NCI-H446 (cell line): ENCODE measurements around the gene TBX18.
A peak's percentile ranks its signal among the peaks of the same experiment; 100 is the strongest.

Source experiments
- DNase-seq, 2 experiments: peaks; one replicate each; lab custom pipeline; 2025; lab: John Stamatoyannopoulos, UW

The TBX18 gene

GRCh38 chr6:84764332-84765049, at the start of gene TBX18:
TBX18 (minus strand) TSS chr6:84764598; CDS start chr6:84764181, 417 bp downstream.
- peak in 1 of 2 experiments; percentile 49 for DNase-seq

- DNase-seq: no peak
Observed at GRCh38 chr6:84811351-84811750, 47.0 kb upstream of the TBX18 start.

- no peak for DNase-seq
Observed at GRCh38 chr6:84809455-84809854, 45.1 kb upstream of the TBX18 start.

- DNase-seq: no peak
Observed at GRCh38 chr6:84808491-84809061, 44.2 kb upstream of the TBX18 start.

DNA sequence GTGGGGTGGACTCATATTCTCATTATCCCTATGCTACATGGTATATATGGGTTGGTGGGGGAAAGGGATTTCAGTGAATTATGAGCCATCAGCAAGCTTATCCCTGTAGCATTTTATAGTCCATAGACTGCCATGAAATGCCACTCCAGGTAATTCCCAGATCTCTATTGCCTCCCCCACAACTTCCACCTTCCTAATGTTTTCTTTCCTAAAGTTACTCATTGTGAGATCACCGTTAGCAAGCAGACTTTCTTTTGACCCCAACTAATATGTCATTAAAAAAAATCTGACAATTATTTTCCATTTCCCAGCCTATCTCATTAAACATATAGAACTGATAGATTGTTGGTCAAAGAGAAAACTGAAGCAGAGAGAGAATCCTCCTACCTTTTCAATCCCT, 40.7 kb upstream of the TBX18 start:
- no peak for DNase-seq

DNA sequence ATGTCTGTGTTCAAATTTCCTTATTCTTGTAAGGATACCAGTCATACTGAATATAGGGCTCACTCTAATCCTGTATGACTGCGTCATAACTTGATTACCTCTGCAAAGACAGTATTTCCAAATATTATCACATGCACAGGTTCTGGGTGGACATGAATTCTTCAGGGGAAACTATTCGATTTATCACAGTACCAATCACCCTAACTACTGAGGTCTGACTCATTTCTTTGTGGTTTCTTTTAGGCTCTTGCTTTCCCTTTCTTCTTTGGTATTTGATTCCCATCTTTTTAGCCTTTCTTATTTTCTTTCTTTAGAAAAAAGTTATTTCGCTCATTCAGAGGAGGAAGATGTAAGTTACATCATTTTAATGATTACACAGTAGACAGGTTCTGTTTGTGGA, 40.3 kb upstream of the TBX18 start:
- no peak for DNase-seq

DNA sequence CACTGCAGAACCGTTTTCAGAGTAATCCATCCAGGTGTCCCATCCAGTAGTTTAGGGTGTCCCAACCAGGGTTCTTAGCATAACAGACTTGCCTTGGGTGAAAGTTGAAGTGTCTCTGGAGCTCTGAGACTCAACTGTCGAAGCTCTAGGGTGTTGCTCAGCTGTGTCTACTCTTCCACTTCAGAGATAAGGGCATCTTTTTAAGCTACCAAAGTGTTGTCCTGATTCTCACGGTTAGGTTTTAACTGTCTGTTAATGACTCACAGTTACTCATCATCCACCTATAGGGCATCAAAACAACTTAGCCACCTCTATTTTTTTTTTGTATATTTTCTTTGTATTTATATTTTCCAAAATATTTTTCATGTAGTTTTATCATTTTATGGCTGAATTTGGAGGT, 36.9 kb upstream of the TBX18 start:
- DNase-seq: no peak

GRCh38 chr6:84798257-84798656, 33.9 kb upstream of the TBX18 start:
- no peak for DNase-seq

GRCh38 chr6:84796343-84796742, 31.9 kb upstream of the TBX18 start:
- no peak for DNase-seq

GRCh38 chr6:84791927-84792326, 27.5 kb upstream of the TBX18 start:
- no peak for DNase-seq

- no peak for DNase-seq
Observed at GRCh38 chr6:84791233-84791632, 26.8 kb upstream of the TBX18 start.

- no peak for DNase-seq
Observed at GRCh38 chr6:84789170-84789569, 24.8 kb upstream of the TBX18 start.

GRCh38 chr6:84788689-84789088, 24.3 kb upstream of the TBX18 start:
- no peak for DNase-seq

GRCh38 chr6:84785671-84786070, 21.3 kb upstream of the TBX18 start:
- no peak for DNase-seq

DNA sequence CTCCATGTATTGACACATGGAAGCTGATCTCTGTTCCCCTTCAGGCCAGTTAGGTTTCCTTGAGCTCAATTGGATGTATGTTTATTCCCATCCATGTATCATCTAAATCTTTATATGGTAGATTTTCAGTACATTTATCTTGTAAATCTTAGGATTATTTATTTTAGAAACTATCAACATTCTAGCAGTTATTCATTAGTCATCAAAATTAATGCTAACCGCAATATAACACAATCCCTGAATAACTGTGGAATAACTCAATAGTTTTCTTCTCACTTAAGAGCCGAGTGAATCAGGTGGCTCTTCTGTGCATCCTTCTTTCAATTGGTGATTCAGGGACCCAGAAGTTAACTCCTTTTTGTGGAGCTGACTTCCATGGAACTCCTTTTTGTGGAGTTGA, 15.5 kb upstream of the TBX18 start:
- DNase-seq: no peak

DNA sequence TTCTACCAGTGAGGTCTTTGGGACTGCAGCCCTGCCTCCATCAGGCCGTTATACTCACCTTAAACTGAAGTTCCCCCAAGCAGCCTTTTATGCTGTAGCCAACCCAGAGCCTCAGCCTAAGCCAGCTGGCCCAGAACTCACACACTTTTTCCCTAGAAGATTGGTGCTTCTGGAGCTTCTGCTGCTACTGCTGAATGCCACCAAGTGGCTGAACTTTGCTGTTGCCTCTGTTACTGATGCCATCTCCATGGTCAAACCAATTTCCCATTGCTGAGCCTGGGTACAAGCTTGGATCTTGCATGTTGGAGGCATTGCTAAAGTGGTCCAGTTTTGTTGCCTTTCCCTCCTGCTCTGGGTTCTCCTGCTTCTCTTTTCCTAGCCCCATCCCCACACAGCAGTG, 15.0 kb upstream of the TBX18 start:
- no peak for DNase-seq

GRCh38 chr6:84777888-84778287, 13.5 kb upstream of the TBX18 start:
- no peak for DNase-seq

DNA sequence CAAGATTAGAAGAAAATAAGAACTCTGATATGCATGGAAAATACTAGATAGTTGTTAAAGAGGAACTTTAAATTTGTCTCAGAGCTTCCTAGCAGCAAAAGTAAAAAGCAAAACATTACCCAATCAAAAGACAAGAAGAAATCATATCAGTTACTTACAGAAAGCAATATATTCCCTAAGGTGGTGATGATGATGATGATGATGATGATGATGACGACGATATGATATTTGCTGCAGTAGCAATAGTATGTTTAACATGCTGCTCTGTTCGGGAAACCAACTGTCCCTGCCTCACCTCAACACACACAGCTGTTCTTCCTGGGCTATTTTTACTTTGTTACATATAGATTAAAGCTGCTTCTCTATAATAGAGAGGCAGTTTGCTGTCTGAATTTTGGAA, 12.0 kb upstream of the TBX18 start:
- no peak for DNase-seq

DNA sequence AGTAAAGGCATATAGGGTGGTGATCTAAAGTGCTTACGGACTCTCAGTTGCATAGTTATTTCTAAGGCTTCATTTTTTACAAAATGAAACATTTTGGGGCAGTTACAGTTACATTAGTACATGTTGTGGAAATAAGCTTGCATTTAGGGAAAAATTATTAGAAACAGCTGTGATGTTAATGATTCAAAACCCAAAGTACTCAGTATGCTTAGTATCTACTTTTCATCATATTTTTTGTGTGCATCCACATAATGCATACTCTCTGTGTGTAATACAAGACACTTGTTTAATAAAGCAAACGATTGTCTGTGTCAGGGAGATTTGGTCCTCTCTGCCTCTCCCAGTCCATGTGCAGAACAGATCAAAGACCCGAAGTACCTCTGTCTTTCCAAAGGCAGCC, 11.4 kb upstream of the TBX18 start:
- no peak for DNase-seq

- DNase-seq: no peak
Observed at GRCh38 chr6:84774985-84775284, 10.5 kb upstream of the TBX18 start.

DNA sequence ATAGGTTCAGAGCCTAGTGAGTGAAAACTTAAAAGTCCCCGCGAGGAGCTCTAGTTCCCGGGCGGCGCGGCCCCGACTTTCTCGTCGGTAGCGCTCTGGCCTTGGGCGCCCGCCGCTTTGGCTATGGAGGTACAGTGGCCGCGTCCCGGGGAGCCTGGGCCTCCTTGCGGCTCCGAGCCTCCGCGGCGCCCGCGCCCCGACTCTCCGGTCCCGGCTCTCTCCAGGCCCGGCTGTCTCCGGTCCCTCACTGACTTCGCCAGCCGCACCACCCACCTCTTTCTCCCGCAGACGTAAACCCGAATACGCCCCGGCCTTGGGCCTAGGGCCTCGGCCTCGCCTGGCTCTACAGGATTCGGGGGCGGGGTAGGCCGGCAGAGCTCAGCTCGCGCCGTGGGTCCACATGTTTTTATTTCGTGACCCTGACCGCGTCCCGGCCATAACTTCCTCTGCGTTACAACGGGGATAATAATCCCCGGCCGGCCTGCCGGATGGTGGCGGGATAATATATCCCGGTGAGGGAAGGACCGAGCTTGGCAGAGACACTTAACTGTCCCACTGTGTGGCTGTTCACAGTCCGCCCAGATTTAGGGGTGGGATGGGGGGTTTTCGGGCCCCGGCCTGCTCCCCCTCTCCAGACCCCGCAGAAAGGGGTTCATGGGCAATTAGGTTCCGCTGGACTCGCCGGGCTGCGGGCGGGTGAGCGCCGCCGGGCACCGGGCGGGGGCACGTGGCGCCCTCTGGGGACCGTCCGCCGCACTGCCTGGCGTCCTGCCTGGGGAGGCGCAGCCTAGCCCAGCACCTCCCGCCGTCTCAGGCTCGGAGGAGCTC, 10.0 kb upstream of the TBX18 start:
- DNase-seq: peak in 1 of 2 experiments; percentile 11

GRCh38 chr6:84773431-84774156, 9.2 kb upstream of the TBX18 start:
- no peak for DNase-seq

DNA sequence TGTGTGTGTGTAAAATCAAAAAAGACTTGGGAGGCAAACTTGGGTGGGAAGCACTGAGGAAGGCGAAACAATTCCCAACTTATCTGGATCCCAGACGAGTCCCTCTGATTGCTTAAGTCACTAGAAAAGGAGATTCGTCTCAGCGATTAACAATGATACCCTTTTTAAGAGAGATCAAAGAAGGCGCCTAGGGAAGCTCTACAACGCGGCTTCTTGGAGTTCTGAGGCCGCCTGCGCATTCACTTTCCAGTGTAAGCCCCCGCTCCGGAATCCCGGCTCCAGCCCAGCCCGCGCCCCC, 8.7 kb upstream of the TBX18 start:
- no peak for DNase-seq
